HEK293 (cell line): Measurements from ENCODE around the gene RTKN2.
A peak's percentile ranks its signal among the peaks of the same experiment; 100 is the strongest.

Experiments
- CTCF ChIA-PET: fragments of 350-600 bp; formaldehyde crosslinking; extraction: SDS; loops from one replicate; lab custom pipeline; 2021; ENCODE audit warnings: antibody characterized with exemption; lab: Yijun Ruan, JAX
- POLR2A ChIA-PET: fragments of 300-600 bp; formaldehyde crosslinking; extraction: SDS; loops from one replicate; lab custom pipeline; 2020; ENCODE audit warnings: antibody characterized with exemption, inconsistent platforms; lab: Yijun Ruan, JAX
- H3K27ac ChIP-seq: fragments of 200-500 bp; sonication (Bioruptor generic); 2 replicates; pipeline ENCODE4 v1.5.1; 2014; ENCODE audit warnings: low read depth, low read length, control low read depth, inconsistent platforms; ENCODE audit errors: extremely low read depth
- H3K36me3 ChIP-seq, 2 experiments: fragments of 200-500 bp in 1 of 2; sonication (Bioruptor generic) in 1 of 2; 1 replicate in 1 of 2; 2 replicates in 1 of 2; pipeline ENCODE4 v1.5.1; 2014 to 2017; ENCODE audit warnings: inconsistent platforms in 2 of 2, low read length in 2 of 2; ENCODE audit not compliant: control insufficient read depth in 2 of 2, insufficient read depth in 1 of 2
- H3K4me1 ChIP-seq: fragments of 200-500 bp; sonication (Bioruptor generic); 2 replicates; pipeline ENCODE4 v1.5.1; 2014; ENCODE audit warnings: mild to moderate bottlenecking, low read length, inconsistent platforms; ENCODE audit not compliant: control insufficient read depth, insufficient read depth
- H3K4me3 ChIP-seq: 2 replicates; pipeline ENCODE4 v1.5.1; 2011; ENCODE audit warnings: low read depth, mild to moderate bottlenecking, control low read depth, low read length, moderate library complexity
- H3K9me3 ChIP-seq: fragments of 200-500 bp; sonication (Bioruptor generic); 2 replicates; pipeline ENCODE4 v1.5.1; 2014; ENCODE audit warnings: low read depth, low read length, inconsistent platforms; ENCODE audit not compliant: control insufficient read depth, insufficient read depth
- BCL11A ChIP-seq: fragments of 450-650 bp; formaldehyde crosslinking; IDR thresholded peaks from 2 replicates; pipeline ENCODE4 v1.5.1; 2016; ENCODE audit warnings: low read depth, missing biosample characterization, missing genetic modification characterization
- GLI2 ChIP-seq: fragments of 450-650 bp; formaldehyde crosslinking; IDR thresholded peaks from 2 replicates; pipeline ENCODE4; 2017; ENCODE audit warnings: missing biosample characterization, missing genetic modification characterization, low read depth, borderline replicate concordance
- HOXA7 ChIP-seq: sonication (generic); formaldehyde crosslinking; IDR thresholded peaks from 2 replicates; pipeline ENCODE4 v1.8.1; 2022; ENCODE audit warnings: missing genetic modification reagents, borderline replicate concordance
- HOXC10 ChIP-seq: sonication (generic); formaldehyde crosslinking; IDR thresholded peaks from 2 replicates; pipeline ENCODE4 v1.8.1; 2023; ENCODE audit warnings: mild to moderate bottlenecking, missing genetic modification reagents
- HOXD13 ChIP-seq: sonication (generic); formaldehyde crosslinking; IDR thresholded peaks from 2 replicates; pipeline ENCODE4 v1.8.0; 2022; ENCODE audit warnings: missing genetic modification reagents, borderline replicate concordance
- PRDM1 ChIP-seq: fragments of 450-650 bp; formaldehyde crosslinking; IDR thresholded peaks from 2 replicates; pipeline ENCODE4; 2016; ENCODE audit warnings: missing biosample characterization, missing genetic modification characterization
- SCRT2 ChIP-seq: fragments of 450-650 bp; formaldehyde crosslinking; IDR thresholded peaks from 2 replicates; pipeline ENCODE4 v1.5.1; 2016; ENCODE audit warnings: missing biosample characterization, missing genetic modification characterization
- ZBTB48 ChIP-seq: fragments of 450-650 bp; formaldehyde crosslinking; IDR thresholded peaks from 2 replicates; pipeline ENCODE4 v1.5.1; 2016; ENCODE audit warnings: missing biosample characterization, missing genetic modification characterization
- ZNF132 ChIP-seq: fragments of 450-650 bp; formaldehyde crosslinking; IDR thresholded peaks from 2 replicates; pipeline ENCODE4 v1.5.1; 2017; ENCODE audit warnings: missing biosample characterization, missing genetic modification characterization, borderline replicate concordance
- ZNF169 ChIP-seq: fragments of 450-650 bp; formaldehyde crosslinking; IDR thresholded peaks from 2 replicates; pipeline ENCODE4 v1.5.1; 2016; ENCODE audit warnings: missing biosample characterization, missing genetic modification characterization
- ZNF2 ChIP-seq: fragments of 450-650 bp; formaldehyde crosslinking; IDR thresholded peaks from 2 replicates; pipeline ENCODE4 v1.5.1; 2016; ENCODE audit warnings: missing biosample characterization, missing genetic modification characterization
- ZNF23 ChIP-seq: fragments of 450-650 bp; formaldehyde crosslinking; IDR thresholded peaks from 2 replicates; pipeline ENCODE4 v1.5.1; 2016; ENCODE audit warnings: missing biosample characterization, missing genetic modification characterization, borderline replicate concordance
- ZNF292 ChIP-seq: fragments of 450-650 bp; formaldehyde crosslinking; IDR thresholded peaks from 2 replicates; pipeline ENCODE4 v1.5.1; 2016; ENCODE audit warnings: low read depth, missing biosample characterization, missing genetic modification characterization, borderline replicate concordance
- ZNF350 ChIP-seq: fragments of 450-650 bp; formaldehyde crosslinking; IDR thresholded peaks from 2 replicates; pipeline ENCODE4 v1.5.0; 2017; ENCODE audit warnings: missing biosample characterization, mild to moderate bottlenecking, missing genetic modification characterization
- ZNF501 ChIP-seq: fragments of 450-650 bp; formaldehyde crosslinking; IDR thresholded peaks from 2 replicates; pipeline ENCODE4 v1.5.1; 2016; ENCODE audit warnings: missing biosample characterization, missing genetic modification characterization
- ZNF585B ChIP-seq: fragments of 450-650 bp; formaldehyde crosslinking; IDR thresholded peaks from 2 replicates; pipeline ENCODE4 v1.5.1; 2016; ENCODE audit warnings: missing biosample characterization, missing genetic modification characterization
- ZNF600 ChIP-seq: fragments of 450-650 bp; formaldehyde crosslinking; IDR thresholded peaks from 2 replicates; pipeline ENCODE4 v1.5.1; 2016; ENCODE audit warnings: missing biosample characterization, missing genetic modification characterization
- ZNF654 ChIP-seq: fragments of 450-650 bp; formaldehyde crosslinking; IDR thresholded peaks from 2 replicates; pipeline ENCODE4 v1.5.1; 2016; ENCODE audit warnings: low read depth, missing biosample characterization, missing genetic modification characterization
- ZNF670 ChIP-seq: fragments of 450-650 bp; formaldehyde crosslinking; IDR thresholded peaks from 2 replicates; pipeline ENCODE4 v1.5.1; 2016; ENCODE audit warnings: missing biosample characterization, missing genetic modification characterization, low read depth
- ZNF707 ChIP-seq: fragments of 450-650 bp; formaldehyde crosslinking; IDR thresholded peaks from 2 replicates; pipeline ENCODE4 v1.5.1; 2016; ENCODE audit warnings: missing biosample characterization, missing genetic modification characterization
- ZNF777 ChIP-seq: fragments of 450-650 bp; formaldehyde crosslinking; IDR thresholded peaks from 2 replicates; pipeline ENCODE4 v1.5.1; 2017; ENCODE audit warnings: missing biosample characterization, missing genetic modification characterization, borderline replicate concordance
- ZNF837 ChIP-seq: fragments of 450-650 bp; formaldehyde crosslinking; IDR thresholded peaks from 2 replicates; pipeline ENCODE4 v1.5.1; 2016; ENCODE audit warnings: missing biosample characterization, missing genetic modification characterization
- ZNF843 ChIP-seq: fragments of 450-650 bp; formaldehyde crosslinking; IDR thresholded peaks from 2 replicates; pipeline ENCODE4 v1.5.1; 2016; ENCODE audit warnings: missing biosample characterization, missing genetic modification characterization
- TF ChIP-seq, protein P1 (sequence below): fragments of 450-650 bp; formaldehyde crosslinking; IDR thresholded peaks from 2 replicates; pipeline ENCODE4 v1.5.1; 2016; ENCODE audit warnings: missing biosample characterization, missing genetic modification characterization
- TF ChIP-seq, protein P2 (sequence below): fragments of 450-650 bp; formaldehyde crosslinking; IDR thresholded peaks from 2 replicates; pipeline ENCODE4 v1.5.1; 2016; ENCODE audit warnings: missing biosample characterization, missing genetic modification characterization
- TF ChIP-seq, protein P3 (sequence below): fragments of 450-650 bp; formaldehyde crosslinking; IDR thresholded peaks from 2 replicates; pipeline ENCODE4 v1.5.1; 2016; ENCODE audit warnings: missing biosample characterization, missing genetic modification characterization
- TF ChIP-seq, protein P4 (sequence below): fragments of 450-650 bp; formaldehyde crosslinking; IDR thresholded peaks from 2 replicates; pipeline ENCODE4 v1.5.1; 2016; ENCODE audit warnings: missing biosample characterization, missing genetic modification characterization
- TF ChIP-seq, protein P5 (sequence below): fragments of 450-650 bp; formaldehyde crosslinking; IDR thresholded peaks from 2 replicates; pipeline ENCODE4 v1.5.1; 2016; ENCODE audit warnings: missing biosample characterization, missing genetic modification characterization

Gene RTKN2

DNA sequence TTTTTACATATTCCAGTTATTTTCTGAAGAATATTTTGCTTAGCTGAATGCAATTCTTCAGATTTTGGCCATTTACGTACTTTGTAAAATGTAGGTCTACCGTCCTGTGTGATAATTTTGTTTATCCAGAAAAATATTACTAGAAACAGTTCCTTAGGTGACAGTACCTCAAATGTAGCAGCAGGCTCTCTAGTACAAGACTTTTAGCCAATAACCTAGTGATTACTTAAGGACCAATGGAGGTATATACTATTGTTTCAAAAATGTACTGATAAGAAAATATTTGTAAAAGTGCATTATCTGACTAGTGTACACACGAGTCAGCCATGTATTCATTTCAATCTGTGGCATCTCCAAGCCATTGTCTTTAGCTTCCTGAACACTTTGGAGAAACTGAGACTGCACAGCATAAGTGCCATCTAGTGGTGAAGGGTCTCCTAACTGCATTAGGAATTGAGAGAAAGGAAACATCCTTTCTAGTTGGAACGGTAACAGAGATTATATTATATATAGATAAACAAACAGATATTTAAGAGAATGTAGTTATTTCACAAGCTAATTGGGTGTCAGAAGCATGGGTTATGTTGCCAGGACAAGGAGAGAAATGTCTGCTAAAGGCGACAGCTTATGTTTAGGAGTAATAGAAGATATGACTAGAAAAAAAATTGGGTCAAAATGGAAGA is 23.7 kb downstream of the RTKN2 start (continued):
- TF ChIP-seq, protein P1, sequence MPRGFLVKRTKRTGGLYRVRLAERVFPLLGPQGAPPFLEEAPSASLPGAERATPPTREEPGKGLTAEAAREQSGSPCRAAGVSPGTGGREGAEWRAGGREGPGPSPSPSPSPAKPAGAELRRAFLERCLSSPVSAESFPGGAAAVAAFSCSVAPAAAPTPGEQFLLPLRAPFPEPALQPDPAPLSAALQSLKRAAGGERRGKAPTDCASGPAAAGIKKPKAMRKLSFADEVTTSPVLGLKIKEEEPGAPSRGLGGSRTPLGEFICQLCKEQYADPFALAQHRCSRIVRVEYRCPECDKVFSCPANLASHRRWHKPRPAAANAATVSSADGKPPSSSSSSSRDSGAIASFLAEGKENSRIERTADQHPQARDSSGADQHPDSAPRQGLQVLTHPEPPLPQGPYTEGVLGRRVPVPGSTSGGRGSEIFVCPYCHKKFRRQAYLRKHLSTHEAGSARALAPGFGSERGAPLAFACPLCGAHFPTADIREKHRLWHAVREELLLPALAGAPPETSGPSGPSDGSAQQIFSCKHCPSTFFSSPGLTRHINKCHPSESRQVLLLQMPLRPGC (tag by site-specific recombination) = no peak
- TF ChIP-seq ZNF707 (tag by site-specific recombination) (no peak), ZNF2 (peak; percentile 47; the same call in 1 of the 2 replicates), ZNF654 (tag by site-specific recombination) (peak; percentile 94), ZNF132 (tag by site-specific recombination) (no peak), ZNF501 (tag by site-specific recombination) (0 out of 2 replicates have a peak, but pooled peaks have one; percentile 40), PRDM1 (tag by site-specific recombination) (no peak), ZNF670 (tag by site-specific recombination) (no peak), ZNF169 (tag by site-specific recombination) (no peak), ZNF585B (no peak), ZNF600 (tag by site-specific recombination) (no peak), ZNF843 (tag by site-specific recombination) (no peak), GLI2 (no peak)
- TF ChIP-seq, protein P2, sequence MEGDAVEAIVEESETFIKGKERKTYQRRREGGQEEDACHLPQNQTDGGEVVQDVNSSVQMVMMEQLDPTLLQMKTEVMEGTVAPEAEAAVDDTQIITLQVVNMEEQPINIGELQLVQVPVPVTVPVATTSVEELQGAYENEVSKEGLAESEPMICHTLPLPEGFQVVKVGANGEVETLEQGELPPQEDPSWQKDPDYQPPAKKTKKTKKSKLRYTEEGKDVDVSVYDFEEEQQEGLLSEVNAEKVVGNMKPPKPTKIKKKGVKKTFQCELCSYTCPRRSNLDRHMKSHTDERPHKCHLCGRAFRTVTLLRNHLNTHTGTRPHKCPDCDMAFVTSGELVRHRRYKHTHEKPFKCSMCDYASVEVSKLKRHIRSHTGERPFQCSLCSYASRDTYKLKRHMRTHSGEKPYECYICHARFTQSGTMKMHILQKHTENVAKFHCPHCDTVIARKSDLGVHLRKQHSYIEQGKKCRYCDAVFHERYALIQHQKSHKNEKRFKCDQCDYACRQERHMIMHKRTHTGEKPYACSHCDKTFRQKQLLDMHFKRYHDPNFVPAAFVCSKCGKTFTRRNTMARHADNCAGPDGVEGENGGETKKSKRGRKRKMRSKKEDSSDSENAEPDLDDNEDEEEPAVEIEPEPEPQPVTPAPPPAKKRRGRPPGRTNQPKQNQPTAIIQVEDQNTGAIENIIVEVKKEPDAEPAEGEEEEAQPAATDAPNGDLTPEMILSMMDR (tag by site-specific recombination) = peak; percentile 44; the same call in 1 of the 2 replicates

DNA sequence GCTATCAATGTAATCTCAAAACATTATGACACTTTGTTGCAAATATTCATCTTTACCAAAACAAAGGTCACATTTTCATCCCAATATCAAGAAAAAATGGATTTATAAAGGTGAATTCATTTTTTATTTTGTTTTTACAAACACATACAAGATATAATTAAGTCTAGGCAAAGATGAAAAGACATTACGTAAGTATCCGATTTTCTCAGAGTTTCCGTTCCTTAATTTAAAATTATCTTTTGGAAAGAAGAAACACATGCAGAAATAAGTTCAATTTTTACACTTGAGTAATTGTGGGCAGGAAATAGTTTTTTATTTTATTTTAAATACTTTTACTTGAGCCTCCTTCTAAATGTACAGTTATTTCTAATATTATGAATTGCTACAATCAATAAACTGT is 24.6 kb downstream of the RTKN2 start:
- no peak overlapping the region for H3K4me3 ChIP-seq
- no peaks in the 10 kb centered on the region for H3K9me3 ChIP-seq
- no peak overlapping the region for H3K27ac ChIP-seq
- ChIA-PET CTCF (interaction anchor here (0.6 to 3.9 kb wide), 14 partner anchors 10 to 493 kb away, joined by 3 to 91 read pairs (median 7); no protein-coding TSS in a partner anchor), POLR2A (no interaction called here)
- no peaks in the 10 kb centered on the region; the same call in 1 of the 2 replicates for H3K4me1 ChIP-seq
- H3K36me3 ChIP-seq = no peaks in the 10 kb centered on the region
- TF ChIP-seq HOXD13 (CRISPR knock-in tag) (no peak), ZNF585B (no peak), SCRT2 (tag by site-specific recombination) (no peak), ZNF350 (no peak), PRDM1 (tag by site-specific recombination) (no peak), ZNF777 (tag by site-specific recombination) (no peak), ZNF23 (tag by site-specific recombination) (no peak), ZNF292 (tag by site-specific recombination) (no peak), HOXA7 (CRISPR knock-in tag) (no peak), BCL11A (no peak), ZNF837 (tag by site-specific recombination) (no peak), HOXC10 (CRISPR knock-in tag) (no peak), ZBTB48 (tag by site-specific recombination) (no peak)
- TF ChIP-seq, protein P3, sequence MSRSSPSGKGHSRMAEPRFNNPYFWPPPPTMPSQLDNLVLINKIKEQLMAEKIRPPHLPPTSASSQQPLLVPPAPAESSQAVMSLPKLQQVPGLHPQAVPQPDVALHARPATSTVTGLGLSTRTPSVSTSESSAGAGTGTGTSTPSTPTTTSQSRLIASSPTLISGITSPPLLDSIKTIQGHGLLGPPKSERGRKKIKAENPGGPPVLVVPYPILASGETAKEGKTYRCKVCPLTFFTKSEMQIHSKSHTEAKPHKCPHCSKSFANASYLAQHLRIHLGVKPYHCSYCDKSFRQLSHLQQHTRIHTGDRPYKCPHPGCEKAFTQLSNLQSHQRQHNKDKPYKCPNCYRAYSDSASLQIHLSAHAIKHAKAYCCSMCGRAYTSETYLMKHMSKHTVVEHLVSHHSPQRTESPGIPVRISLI = no peak
- TF ChIP-seq, protein P4, sequence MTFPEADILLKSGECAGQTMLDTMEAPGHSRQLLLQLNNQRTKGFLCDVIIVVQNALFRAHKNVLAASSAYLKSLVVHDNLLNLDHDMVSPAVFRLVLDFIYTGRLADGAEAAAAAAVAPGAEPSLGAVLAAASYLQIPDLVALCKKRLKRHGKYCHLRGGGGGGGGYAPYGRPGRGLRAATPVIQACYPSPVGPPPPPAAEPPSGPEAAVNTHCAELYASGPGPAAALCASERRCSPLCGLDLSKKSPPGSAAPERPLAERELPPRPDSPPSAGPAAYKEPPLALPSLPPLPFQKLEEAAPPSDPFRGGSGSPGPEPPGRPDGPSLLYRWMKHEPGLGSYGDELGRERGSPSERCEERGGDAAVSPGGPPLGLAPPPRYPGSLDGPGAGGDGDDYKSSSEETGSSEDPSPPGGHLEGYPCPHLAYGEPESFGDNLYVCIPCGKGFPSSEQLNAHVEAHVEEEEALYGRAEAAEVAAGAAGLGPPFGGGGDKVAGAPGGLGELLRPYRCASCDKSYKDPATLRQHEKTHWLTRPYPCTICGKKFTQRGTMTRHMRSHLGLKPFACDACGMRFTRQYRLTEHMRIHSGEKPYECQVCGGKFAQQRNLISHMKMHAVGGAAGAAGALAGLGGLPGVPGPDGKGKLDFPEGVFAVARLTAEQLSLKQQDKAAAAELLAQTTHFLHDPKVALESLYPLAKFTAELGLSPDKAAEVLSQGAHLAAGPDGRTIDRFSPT = no peak
- TF ChIP-seq, protein P5, sequence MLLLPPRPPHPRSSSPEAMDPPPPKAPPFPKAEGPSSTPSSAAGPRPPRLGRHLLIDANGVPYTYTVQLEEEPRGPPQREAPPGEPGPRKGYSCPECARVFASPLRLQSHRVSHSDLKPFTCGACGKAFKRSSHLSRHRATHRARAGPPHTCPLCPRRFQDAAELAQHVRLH (tag by site-specific recombination) = no peak
